OCI-LY7 (cell line): ENCODE results near the gene DCTPP1.

ENCODE experiments used
- CTCF ChIP-seq: fragments of 200-600 bp; sonication (generic); conservative IDR thresholded peaks from 2 replicates; pipeline ENCODE4 v1.5.1; 2014; ENCODE audit warnings: mild to moderate bottlenecking, antibody characterized with exemption, low read length, moderate library complexity, mixed read lengths
- EZH2phosphoT487 ChIP-seq: fragments of 200-600 bp; sonication (generic); IDR thresholded peaks from 2 replicates; pipeline ENCODE4 v1.6.1; 2018; ENCODE audit warnings: low read depth, borderline replicate concordance, mild to moderate bottlenecking, mixed run types, antibody characterized with exemption, low read length, moderate library complexity, mixed read lengths

- TF ChIP-seq EZH2phosphoT487 (no peak), CTCF (peak; percentile 36)
Measured at GRCh38 chr16:30395155-30395991, 34.5 kb downstream of the DCTPP1 start, which contains the start of gene ZNF48.
